ENCODE data around the gene WDFY2.

WDFY2 gene

GRCh38 chr13:51738226-51738905 is 154.1 kb downstream of the WDFY2 start:
- no peak for DNase-seq (ENCODE audit: low read depth, low spot score)

DNA sequence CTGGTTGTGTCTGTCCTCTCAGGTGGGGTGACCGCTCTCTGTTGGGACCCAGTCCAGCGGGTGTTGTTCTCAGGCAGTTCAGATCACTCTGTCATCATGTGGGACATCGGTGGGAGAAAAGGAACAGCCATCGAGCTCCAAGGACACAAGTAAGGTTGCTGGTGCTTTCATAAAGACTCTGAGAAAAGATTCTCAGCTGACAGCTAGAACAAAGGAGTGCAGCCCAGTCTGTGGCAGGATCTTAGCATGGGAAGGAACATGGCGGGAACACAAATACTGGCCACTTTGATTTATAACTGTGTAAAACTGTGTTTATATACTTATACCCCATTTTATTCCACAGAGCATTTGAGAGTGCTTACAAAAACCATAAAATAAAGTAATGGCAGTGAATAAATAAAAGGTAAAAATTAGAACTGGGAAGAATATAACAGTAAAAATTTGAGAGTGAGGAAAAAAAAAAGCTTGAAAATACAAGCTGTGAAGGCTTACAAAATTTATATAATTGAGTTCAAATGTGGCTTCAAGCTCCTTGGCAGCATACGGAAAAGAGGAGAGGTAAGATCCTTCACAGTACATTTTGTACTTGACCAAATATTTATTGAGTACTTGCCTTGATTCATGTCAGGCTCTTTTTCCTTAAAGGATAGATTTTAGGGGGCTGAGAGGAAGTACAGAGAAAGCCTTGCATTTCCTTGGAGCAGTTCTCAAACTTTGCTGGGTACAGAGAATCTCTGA is 154.9 kb downstream of the WDFY2 start:
- no peak for DNase-seq (ENCODE audit: low read depth, low spot score)

DNA sequence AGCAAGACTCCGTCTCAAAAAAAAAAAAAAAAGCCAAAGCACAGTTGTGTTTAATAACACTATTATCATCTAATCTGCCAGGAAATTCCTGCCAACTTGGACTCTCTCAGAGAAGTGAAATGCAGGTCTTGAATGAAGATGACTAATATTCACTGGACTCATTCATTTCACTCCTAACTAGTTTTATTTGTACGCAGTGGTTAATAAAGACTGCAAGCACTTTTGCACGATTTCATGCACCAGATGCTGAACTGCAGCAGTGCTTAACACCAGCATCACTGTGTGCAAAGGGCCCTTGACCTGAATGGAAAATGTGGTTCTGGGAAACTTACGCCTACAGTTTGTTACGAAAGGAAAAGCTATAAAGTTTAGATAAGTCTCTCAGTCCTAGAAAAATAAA is 156.4 kb downstream of the WDFY2 start:
- no peak for DNase-seq (ENCODE audit: low read depth, low spot score)

GRCh38 chr13:51742031-51742430 is 157.8 kb downstream of the WDFY2 start:
- DNase-seq (ENCODE audit: low read depth, low spot score), result no peak

DNA sequence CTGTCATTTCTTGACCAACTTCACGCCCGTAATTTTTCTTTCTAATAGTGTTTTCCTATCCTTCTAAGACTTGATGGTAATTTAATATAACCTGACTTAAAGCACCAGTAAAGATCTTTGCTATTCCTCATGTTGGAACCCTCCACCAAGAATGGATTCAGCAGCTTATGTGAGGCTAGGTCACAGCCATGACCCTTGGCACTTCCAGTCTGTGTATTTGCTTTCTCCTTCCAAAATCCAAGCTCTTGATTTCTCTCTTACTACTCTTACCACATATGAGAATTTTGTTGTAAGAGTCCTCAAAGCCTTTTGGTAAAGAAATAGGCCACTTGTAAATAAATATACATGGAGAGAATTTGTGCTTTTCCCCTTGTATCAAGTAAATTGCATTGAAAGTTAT is 158.3 kb downstream of the WDFY2 start:
- DNase-seq (ENCODE audit: low read depth, low spot score), result no peak

DNA sequence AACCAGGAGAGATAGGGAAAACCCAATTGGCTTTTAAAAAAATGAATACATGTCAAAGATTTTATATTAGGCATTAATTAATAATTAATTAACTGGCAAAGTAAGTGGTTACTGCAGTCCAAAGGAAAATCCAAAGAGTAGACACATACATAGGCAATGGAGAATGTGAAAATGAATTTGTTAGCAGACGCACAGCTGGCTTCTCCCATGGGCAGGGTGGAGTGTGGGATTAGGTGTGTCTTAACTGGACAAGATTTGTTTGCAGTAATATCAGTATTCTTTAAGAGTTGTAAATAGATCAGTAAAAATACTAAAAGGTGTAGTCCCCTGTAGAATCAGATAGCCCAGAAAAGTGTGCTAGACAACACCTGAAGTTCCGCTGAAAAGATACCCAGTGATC is 161.0 kb downstream of the WDFY2 start:
- no peak for DNase-seq (ENCODE audit: low read depth, low spot score)

GRCh38 chr13:51746802-51747201 is 162.5 kb downstream of the WDFY2 start:
- no peak for DNase-seq (ENCODE audit: low read depth, low spot score)

GRCh38 chr13:51747438-51748434 is 163.5 kb downstream of the WDFY2 start:
- DNase-seq (ENCODE audit: low read depth, low spot score), result no peak

- DNase-seq (ENCODE audit: low read depth, low spot score), result no peak
Measured at GRCh38 chr13:51756651-51757050, 172.4 kb downstream of the WDFY2 start.

GRCh38 chr13:51758691-51759090 is 174.4 kb downstream of the WDFY2 start:
- DNase-seq (ENCODE audit: low read depth, low spot score), result no peak

DNA sequence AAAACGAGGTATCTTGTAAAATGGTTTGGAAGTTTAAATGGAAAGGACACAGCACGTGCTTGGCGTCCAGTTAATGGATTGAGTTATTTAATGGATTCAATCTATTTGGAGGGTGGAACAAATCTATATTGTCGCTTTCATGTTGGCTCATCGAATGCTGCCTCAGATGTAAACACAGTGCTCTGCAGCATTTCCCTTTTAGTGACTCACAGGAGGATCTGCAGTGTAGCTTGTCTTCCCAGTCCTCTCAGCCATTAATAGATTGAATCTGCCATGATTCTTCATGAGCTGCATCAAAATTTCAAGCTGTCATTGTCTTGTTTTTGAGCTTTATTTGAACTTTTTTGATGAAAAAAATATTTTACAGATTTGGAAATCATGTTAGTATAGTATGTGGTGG is 175.0 kb downstream of the WDFY2 start:
- no peak for DNase-seq (ENCODE audit: low read depth, low spot score)

DNA sequence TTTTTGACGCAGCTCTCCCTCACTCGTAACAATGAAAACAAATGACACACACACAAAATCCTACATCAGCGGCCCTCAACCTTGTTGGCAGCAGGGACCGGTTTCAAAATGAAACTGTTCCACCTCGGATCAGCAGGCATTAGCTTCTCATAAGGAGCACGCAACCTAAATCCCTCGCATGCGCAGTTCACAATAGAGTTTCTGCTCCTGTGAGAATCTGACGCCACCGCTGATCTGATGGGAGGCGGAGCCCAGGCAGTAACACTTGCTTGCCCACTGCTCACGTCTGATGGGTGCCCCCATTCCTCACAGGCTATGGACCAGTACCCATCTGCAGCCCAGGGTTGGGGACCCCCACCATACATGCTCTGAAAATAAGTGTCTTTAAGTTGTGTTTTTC is 176.3 kb downstream of the WDFY2 start:
- no peak for DNase-seq (ENCODE audit: low read depth, low spot score)

- DNase-seq (ENCODE audit: low read depth, low spot score), result no peak
Measured at GRCh38 chr13:51761643-51762350, 177.5 kb downstream of the WDFY2 start.

- DNase-seq (ENCODE audit: low read depth, low spot score), result no peak
Measured at GRCh38 chr13:51763486-51763885, 179.2 kb downstream of the WDFY2 start.

- DNase-seq (ENCODE audit: low read depth, low spot score), result peak; percentile 33
Measured at GRCh38 chr13:51764184-51765141, 180.2 kb downstream of the WDFY2 start.

DNA sequence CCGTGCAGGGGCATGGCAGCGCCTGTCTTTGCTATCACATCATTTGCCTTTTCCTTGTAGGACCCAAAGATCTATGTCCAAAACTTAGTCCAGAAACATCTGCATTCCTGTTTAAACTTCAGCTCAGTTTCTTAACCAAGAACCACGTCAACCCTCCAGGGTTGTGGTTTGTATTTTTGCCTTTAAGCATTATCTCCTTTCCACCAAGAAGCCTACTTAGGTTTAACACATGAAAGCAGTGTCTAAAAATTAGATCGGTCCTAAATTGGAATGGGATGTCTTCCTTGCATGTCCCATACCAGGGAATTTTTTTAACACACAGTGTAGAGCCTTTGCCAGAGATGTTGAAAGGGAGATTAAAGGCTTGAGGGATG is 180.9 kb downstream of the WDFY2 start:
- no peak for DNase-seq (ENCODE audit: low read depth, low spot score)

DNA sequence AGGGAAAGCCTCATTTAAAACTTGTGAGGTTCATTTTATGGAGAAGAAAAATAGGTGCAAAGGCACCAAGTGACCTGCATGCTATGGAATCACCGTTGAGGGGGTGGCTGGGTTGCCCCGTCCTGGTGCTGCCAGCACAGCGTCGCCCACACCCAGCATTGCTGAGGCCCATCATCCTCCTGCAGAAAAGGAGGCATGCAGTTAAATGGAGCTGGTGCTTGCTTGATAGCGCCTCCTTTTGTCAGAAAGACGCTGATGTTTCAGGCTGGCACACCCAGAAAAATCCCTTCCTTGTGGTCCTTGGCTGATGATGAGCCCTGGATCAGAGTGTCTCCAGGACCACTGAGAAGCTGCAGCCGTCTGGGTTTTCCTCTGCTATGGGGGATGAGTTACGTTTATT is 182.8 kb downstream of the WDFY2 start:
- DNase-seq (ENCODE audit: low read depth, low spot score), result no peak

- DNase-seq (ENCODE audit: low read depth, low spot score), result no peak
Measured at GRCh38 chr13:51768378-51768921, 184.2 kb downstream of the WDFY2 start.

DNA sequence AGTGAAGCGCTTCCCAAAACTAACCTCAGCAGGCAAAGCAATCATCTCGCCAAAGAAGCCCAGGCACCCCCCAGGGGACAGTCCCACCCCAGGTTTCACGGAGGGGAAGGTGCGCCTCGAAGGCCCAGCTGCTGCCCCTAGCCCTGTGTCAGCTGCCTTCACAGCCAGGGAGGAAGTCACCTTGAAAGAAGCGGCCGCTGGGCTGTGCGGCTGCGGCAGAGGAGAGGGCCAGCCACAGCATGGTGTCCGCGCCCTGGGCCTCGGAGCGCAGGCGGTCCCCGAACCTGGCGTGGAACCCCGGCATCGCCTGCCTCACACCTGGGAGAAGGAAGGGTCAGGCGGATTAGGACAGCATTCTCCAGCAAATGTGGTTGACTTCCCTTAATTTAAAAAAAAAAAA is 184.7 kb downstream of the WDFY2 start:
- no peak for DNase-seq (ENCODE audit: low read depth, low spot score)

DNA sequence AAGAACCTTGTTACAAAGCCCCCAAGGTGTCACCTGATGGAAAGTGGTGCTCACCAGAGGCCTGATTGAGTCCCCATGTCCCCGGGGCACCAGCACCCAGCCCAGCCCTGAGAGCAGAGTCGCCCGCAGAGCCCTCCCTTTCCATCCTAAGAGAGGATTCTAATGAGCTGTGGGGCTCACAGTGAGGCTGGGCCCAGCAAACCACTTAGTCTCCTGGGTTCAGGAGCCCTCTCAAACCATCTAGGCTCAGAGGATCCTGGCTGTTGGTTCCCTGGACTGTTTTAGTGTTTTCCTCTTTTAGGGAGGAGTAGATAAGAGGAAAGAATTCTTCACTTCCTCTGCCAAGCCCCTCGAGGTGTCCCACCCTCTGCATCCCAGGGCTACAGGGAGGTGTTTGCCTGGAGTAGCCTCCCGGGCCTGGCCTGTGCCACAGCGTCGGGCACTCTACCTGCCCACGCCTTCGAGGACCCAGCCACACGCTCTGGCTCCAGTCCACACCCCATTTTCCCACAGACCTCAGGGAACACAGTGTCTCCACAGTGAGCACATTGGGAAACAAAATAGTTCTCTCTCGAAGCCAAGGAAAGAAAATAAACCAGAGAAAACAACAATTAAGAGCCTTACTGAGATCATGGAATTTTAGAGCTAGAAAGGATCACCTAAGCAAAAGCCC is 185.3 kb downstream of the WDFY2 start:
- no peak for DNase-seq (ENCODE audit: low read depth, low spot score)

Data from brain pericyte (primary cell).